ENCODE results near the gene NR5A2. TPM values are rescaled to one million over a fixed set of nuclear protein-coding genes. Genes with fewer than 3 reads are reported as not detected.

The NR5A2 gene
- total RNA-seq, 1 experiment from 2014 or later = 4.7 TPM

GRCh38 chr1:200131551-200132125 is 104.1 kb downstream of the NR5A2 start:
- no peaks in the 10 kb centered on the region for H3K27me3 ChIP-seq (ENCODE audit: insufficient read depth, low read length)
- no peaks in the 10 kb centered on the region for H3K9me3 ChIP-seq (ENCODE audit: control insufficient read depth, low read depth, low read length)
- H2AFZ ChIP-seq (ENCODE audit: low read length) = no peak overlapping the region
- no peak overlapping the region for H3K4me3 Mint-ChIP-seq
- H3K27ac ChIP-seq (ENCODE audit: insufficient read length, low read depth, low read length) = no peak overlapping the region
- H2BK120ac ChIP-seq (ENCODE audit: low read depth, low read length, poor library complexity, severe bottlenecking) = no peak overlapping the region
- no peak overlapping the region for H3K4ac ChIP-seq (ENCODE audit: low read depth, low read length)
- no peaks in the 10 kb centered on the region for H3K36me3 Mint-ChIP-seq (ENCODE audit: insufficient read depth in 1 of 3, low read depth in 3 of 3)
- H2BK15ac ChIP-seq (ENCODE audit: low read depth, low read length) = no peak overlapping the region
- H3K4me1 Mint-ChIP-seq = peaks cover 17 to 20% of the 10 kb centered on the region in 2 experiments
- no peak overlapping the region for H3K9ac ChIP-seq (ENCODE audit: extremely low read depth, insufficient read length, low read length)
- H3K18ac ChIP-seq (ENCODE audit: insufficient read length, low read depth, low read length) = no peak overlapping the region
- H3K23ac ChIP-seq (ENCODE audit: insufficient read length, low read depth, low read length) = no peak overlapping the region
- peaks cover 10% of the 10 kb centered on the region for H3K4me1 ChIP-seq (ENCODE audit: insufficient read depth, low read length)
- H3K79me2 ChIP-seq (ENCODE audit: insufficient read depth, low read length) = no peaks in the 10 kb centered on the region
- no peak overlapping the region for H2AK5ac ChIP-seq (ENCODE audit: insufficient read length, low read length)
- DNase-seq = no peak
- no peak overlapping the region for H2BK12ac ChIP-seq (ENCODE audit: insufficient read length, low read depth, low read length)
- no peak overlapping the region for H2BK20ac ChIP-seq (ENCODE audit: low read depth, low read length, poor library complexity, severe bottlenecking)
- no peak overlapping the region for H2BK5ac ChIP-seq (ENCODE audit: insufficient read length, low read length)
- H3K14ac ChIP-seq (ENCODE audit: insufficient read depth, low read length) = no peak overlapping the region
- H3K56ac ChIP-seq (ENCODE audit: insufficient read length, low read depth, low read length) = no peak overlapping the region
- H3K79me1 ChIP-seq (ENCODE audit: insufficient read depth, low read depth, low read length, poor library complexity, severe bottlenecking) = no peaks in the 10 kb centered on the region
- no peaks in the 10 kb centered on the region for H4K20me1 ChIP-seq (ENCODE audit: control insufficient read depth, insufficient read depth, insufficient read length)
- H3K9me3 Mint-ChIP-seq = no peaks in the 10 kb centered on the region
- no peak overlapping the region for H4K5ac ChIP-seq (ENCODE audit: insufficient read length, low read depth, low read length)
- no peak overlapping the region for H3K4me2 ChIP-seq (ENCODE audit: insufficient read depth, insufficient read length, low read length)
- H4K91ac ChIP-seq (ENCODE audit: insufficient read length, low read depth, low read length) = no peak overlapping the region
- no peak for TF ChIP-seq CTCF (conservative IDR thresholded peaks at IDR 0.05)
- no CpG with 5 or more reads among the region's 4 CpGs for WGBS (ENCODE audit: extremely low coverage, insufficient read length, low lambda C conversion rate)
- no peaks in the 10 kb centered on the region for H3K27me3 Mint-ChIP-seq (ENCODE audit: low read depth)
- no peak overlapping the region for H3K27ac Mint-ChIP-seq
- no peak overlapping the region for H4K8ac ChIP-seq (replicated peaks; ENCODE audit: insufficient read length, low read depth, low read length)
- H3K23me2 ChIP-seq (ENCODE audit: insufficient read length, low read depth, low read length, poor library complexity, severe bottlenecking) = no peaks in the 10 kb centered on the region
- no peak overlapping the region for H3T11ph ChIP-seq (ENCODE audit: low read length)

Measured in H9 (cell line).